ENCODE results near the gene MTG2. TPM values are rescaled to one million over a fixed set of nuclear protein-coding genes. Genes with fewer than 3 reads are reported as not detected.

MTG2 gene
- total RNA-seq, 2 experiments from 2014 or later = 33.6 to 37.3 TPM

DNA sequence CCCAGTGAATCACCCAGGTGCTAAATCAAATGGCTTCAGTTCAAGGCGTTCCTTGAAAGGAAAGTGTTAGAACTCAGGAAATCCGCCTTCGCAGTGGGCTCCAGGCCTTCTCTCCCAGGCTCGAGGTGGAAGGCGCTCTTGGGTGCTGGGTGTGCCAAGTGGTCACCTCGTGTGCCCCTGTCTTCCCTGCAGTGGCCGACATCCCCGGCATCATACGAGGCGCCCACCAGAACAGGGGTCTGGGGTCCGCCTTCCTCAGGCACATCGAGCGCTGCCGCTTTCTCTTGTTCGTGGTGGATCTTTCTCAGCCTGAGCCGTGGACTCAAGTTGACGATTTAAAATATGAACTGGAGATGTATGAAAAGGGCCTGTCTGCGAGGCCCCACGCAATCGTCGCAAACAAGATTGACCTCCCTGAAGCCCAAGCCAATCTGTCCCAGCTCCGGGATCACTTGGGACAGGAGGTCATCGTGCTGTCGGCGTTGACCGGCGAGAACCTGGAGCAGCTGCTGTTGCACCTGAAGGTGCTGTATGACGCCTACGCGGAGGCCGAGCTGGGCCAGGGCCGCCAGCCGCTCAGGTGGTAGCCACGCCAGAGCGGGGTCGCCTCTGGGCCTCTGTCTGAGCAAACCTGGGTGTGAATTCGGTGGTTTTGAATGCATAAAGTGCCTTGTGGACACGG lies 17.8 kb downstream of the MTG2 start:
- no peak overlapping the region for H3K27ac Mint-ChIP-seq
- DNase-seq = no peak
- no peaks in the 10 kb centered on the region for H3K9me3 Mint-ChIP-seq
- no peak overlapping the region for H3K4me3 Mint-ChIP-seq
- CTCF ChIA-PET = interaction anchor here (1.4 kb wide), 1 partner anchor 13 kb away, joined by 4 read pairs; no protein-coding TSS in a partner anchor
- peaks cover 25% of the 10 kb centered on the region for H3K36me3 Mint-ChIP-seq (ENCODE audit: low read depth)
- peaks cover 3% of the 10 kb centered on the region for H3K4me1 Mint-ChIP-seq
- POLR2A ChIA-PET = no interaction called here
- H3K27me3 Mint-ChIP-seq = no peaks in the 10 kb centered on the region

DNA sequence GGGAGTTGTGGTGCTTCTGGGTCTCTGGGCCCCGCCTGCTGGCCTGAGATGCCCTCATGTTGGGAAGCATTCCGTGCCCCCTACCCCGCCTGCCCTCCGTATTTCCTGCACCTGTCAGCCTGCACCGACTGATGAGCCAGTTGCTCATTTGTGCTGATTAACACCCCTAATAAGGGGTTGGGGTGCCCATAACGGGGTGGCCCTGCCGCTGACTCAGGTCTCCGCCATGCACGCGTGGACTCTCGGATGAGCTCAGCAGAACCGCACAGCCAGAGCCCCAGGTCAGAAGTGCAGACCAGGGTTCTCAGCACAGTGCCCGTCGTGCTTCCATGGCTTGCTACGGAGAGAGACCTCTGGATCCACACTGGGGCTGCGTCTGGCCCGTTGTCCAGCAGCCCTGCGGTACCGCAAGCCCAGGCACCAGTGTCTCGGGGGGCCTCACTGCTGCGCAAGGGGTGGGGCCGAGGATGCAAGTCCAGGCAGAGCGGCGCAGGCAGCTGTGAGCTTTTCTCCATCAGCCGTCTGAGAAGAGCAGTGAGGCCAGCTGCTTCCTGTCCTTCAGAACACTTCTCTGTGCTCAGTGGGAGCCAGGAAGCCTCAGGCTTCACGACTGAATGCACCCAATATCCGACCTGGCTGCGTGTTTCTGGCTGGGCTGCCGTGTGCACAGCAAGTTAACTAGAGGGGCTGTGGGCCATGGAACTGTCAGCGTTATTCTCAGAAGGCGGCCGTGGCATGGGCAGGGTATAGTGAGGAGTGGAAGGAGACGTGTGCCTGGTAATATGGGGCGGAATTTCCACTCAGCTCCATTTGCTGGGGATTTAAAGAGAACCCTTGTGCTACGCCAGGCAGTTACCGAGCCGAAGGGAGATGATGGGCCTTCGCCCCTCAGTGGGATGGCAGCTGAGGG lies 18.6 kb downstream of the MTG2 start:
- Mint-ChIP-seq H3K36me3 (ENCODE audit: low read depth) (peaks cover 24% of the 10 kb centered on the region), H3K9me3 (no peaks in the 10 kb centered on the region), H3K4me3 (no peak overlapping the region), H3K27ac (no peak overlapping the region), H3K4me1 (peaks cover 3% of the 10 kb centered on the region), H3K27me3 (no peaks in the 10 kb centered on the region)
- POLR2A ChIA-PET = no interaction called here
- CTCF ChIA-PET = interaction anchor here (0.6 kb wide), 1 partner anchor 12 kb away, joined by 3 read pairs; no protein-coding TSS in a partner anchor
- DNase-seq = no peak

DNA sequence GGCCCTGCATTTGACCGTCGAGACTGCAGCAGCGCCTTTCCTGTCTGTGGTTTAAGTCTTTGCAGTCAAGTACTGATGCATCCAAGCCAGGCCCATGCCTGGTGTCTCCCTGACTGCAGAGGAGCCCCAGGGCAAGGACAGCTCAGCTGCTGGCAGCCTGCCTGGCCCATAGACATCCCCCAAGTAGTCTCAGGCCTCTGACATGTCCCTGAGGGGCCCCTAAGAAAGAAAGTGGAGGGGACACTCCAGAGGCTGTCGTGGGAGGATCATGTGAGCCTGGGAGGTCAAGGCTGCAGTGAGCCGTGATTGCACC lies 19.2 kb downstream of the MTG2 start:
- DNase-seq = no peak
- no peak overlapping the region for H3K4me3 Mint-ChIP-seq
- H3K27me3 Mint-ChIP-seq = no peaks in the 10 kb centered on the region
- no peak overlapping the region for H3K27ac Mint-ChIP-seq
- peaks cover 24% of the 10 kb centered on the region for H3K36me3 Mint-ChIP-seq (ENCODE audit: low read depth)
- POLR2A ChIA-PET = no interaction called here
- H3K4me1 Mint-ChIP-seq = peaks cover 3% of the 10 kb centered on the region
- H3K9me3 Mint-ChIP-seq = no peaks in the 10 kb centered on the region
- CTCF ChIA-PET = no interaction called here

DNA sequence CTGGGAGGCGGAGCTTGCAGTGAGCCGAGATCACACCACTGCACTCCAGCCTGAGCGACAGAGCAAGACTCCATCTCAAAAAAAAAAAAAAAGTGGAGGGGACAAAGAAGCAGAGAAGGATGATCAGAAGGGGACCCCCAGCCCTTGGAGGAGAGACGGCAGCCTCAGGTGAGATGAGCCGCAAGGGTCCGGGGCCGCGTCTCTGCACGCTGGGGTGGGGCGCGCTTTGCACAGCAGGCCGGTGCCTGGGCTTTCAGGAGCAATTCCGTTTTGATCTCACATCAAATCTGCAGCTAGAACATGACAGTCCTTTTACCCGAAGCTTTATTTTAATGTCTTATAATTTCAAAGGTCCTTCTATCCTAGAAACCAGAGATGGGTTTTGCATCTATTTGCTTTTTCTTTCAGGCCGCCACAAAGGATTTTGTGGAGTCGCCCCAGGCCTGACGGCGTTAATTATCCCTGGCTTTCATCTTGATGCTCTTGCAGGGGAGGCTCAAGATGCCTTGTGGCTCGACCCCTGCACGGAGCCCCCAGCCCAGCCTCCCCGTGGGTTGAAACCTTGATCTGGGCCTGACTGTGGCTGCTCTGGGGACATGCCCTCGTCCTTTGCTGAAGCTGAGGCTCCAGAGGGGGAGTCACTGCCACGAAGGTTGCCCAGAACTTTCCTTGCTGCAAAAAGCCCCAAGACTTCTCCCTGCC lies 20.0 kb downstream of the MTG2 start:
- Mint-ChIP-seq H3K9me3 (no peaks in the 10 kb centered on the region), H3K4me1 (peaks cover 3% of the 10 kb centered on the region), H3K36me3 (ENCODE audit: low read depth) (peaks cover 24% of the 10 kb centered on the region), H3K27ac (no peak overlapping the region), H3K27me3 (no peaks in the 10 kb centered on the region), H3K4me3 (no peak overlapping the region)
- CTCF ChIA-PET = no interaction called here
- no peak for DNase-seq
- POLR2A ChIA-PET = no interaction called here

DNA sequence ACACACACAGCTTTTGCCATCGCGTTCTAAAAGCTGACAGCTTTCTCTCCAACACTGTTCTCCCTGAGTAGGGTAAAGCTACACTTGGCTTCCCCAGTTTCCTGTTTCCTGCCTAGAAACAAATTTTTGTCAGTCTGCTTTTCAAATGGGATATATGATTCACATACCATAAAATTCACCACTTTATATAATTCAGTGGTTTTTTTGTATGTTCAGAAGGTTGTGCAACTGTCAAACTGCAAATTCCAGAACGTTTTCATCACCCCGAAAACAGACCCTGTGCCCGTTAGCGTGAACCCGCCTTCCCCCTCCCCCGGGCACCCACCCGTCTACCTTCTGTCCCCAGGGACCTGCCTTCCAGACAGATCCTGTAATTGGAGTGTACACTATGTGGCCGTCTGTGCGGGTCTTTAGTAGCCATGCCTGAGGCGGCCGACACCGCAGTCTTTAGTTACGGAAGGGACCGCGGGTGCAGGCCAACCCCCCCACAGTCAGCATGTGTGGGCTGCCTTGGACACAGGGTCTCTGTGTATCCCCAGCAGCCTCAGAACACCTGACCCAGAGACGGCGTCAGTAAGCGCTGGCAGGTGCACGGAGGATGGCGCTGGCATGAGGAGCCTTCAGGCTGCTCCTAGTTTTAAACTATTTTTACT lies 20.7 kb downstream of the MTG2 start:
- no peaks in the 10 kb centered on the region for H3K27me3 Mint-ChIP-seq
- H3K27ac Mint-ChIP-seq = no peak overlapping the region
- H3K4me3 Mint-ChIP-seq = no peak overlapping the region
- ChIA-PET CTCF (no interaction called here), POLR2A (no interaction called here)
- peaks cover 3% of the 10 kb centered on the region for H3K4me1 Mint-ChIP-seq
- no peaks in the 10 kb centered on the region for H3K9me3 Mint-ChIP-seq
- peaks cover 23% of the 10 kb centered on the region for H3K36me3 Mint-ChIP-seq (ENCODE audit: low read depth)
- no peak for DNase-seq

DNA sequence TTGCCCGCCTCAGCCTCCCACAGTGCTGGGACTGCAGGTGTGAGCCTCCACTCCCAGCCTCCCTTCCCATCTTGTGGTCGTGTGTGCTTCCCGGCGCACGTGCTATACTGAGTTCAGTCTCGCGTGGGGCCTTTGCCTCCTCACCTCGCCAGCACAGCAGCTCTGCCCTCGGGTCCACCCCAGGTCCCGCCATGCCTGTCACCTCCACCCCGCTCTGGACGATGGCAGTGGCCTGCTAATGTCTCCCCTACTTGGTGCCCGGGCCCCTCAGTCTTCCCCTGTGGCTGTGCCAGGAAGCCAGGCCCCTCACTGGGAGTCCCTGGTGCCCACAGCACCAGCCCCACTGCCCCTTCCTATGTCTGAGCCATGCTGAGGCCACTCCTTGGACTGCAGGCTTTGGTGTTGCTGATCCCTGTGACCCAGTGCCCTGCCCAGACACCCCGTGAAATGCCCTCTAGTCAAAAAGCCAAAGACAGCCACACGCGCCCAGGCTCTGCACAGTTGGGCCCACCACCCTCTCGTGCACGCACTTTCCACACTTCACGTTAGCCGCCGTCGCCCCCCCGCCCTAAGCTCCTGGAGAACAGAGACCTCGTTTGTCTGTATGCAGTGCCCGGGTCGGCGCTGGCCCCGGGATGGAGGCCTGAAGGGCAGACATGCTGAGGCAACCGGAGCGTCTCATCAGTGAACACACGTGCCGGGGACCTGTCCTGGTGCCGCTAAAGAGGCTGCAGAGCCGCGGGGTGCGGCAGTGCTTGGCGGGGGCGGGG lies 23.0 kb downstream of the MTG2 start:
- POLR2A ChIA-PET = no interaction called here

DNA sequence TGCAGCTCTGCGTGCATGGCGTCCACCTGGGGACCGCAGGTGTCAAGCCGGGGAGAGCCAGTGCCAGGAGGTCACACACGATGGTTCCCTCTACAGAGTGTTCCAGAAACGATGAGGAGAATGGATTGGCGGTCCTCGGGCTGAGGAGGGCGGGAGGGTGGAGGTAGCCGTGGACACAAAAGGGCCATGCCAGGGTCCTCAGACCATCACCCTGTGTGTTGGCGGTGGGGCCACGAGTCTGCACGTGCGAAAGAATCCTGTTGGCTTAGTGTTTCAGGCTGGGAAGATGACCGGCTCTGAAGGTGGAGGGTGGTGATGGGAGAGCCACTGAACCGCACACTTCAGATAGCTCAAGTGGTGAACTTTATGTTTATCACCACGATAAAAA lies 23.6 kb downstream of the MTG2 start:
- no peak overlapping the region for H3K4me3 Mint-ChIP-seq
- H3K9me3 Mint-ChIP-seq = no peaks in the 10 kb centered on the region
- no peak overlapping the region for H3K27ac Mint-ChIP-seq
- no peak for DNase-seq
- peaks cover 5% of the 10 kb centered on the region for H3K36me3 Mint-ChIP-seq (ENCODE audit: low read depth)
- ChIA-PET POLR2A (no interaction called here), CTCF (no interaction called here)
- no peaks in the 10 kb centered on the region for H3K27me3 Mint-ChIP-seq
- H3K4me1 Mint-ChIP-seq = peaks cover 3% of the 10 kb centered on the region

More for the DNA sequence above, 23.0 kb downstream of the MTG2 start:
- DNase-seq = no peak
- Mint-ChIP-seq H3K27me3 (no peaks in the 10 kb centered on the region), H3K27ac (no peak overlapping the region), H3K4me1 (peaks cover 3% of the 10 kb centered on the region), H3K36me3 (ENCODE audit: low read depth) (peaks cover 5% of the 10 kb centered on the region), H3K4me3 (no peak overlapping the region), H3K9me3 (no peaks in the 10 kb centered on the region)
- CTCF ChIA-PET = no interaction called here

DNA sequence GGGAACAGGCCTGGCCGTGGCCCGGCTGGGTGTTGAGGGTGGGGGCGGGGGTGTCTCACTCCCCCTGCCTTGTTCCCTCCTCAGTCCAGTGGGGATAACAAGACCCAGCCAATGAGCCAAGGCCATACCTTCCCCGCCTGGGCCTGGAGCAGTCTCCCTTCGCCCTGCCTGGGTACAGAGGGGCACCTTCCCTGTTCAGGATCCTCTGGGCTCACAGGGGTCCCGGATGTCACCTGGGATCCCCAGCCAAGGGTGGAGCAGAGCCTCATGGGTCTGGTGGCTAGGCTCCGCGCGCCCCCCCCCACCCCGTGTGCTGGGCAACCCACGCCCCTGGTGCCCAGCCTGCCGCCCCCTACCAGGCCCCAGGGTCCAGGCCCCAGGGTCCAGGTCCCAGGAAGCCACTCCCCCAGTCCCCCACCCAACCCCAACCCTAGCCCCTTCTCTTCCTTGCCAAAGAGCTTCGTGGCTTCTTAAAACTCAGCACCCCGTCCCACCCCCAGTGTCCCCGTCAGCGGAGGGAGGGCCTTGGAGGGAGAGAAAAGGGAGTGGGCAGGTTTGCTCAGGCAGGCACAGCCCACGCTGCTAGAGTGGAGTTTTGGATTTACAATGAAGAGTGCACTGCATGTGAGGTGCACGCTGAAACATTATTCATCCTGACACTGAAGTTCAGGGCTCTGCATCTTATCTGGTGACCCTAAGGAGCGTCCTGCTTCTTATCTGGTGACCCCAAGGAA lies 25.4 kb downstream of the MTG2 start:
- Mint-ChIP-seq H3K27ac (no peak overlapping the region), H3K4me3 (no peak overlapping the region), H3K4me1 (peaks cover 1% of the 10 kb centered on the region), H3K27me3 (no peaks in the 10 kb centered on the region), H3K36me3 (ENCODE audit: low read depth) (no peaks in the 10 kb centered on the region), H3K9me3 (no peaks in the 10 kb centered on the region)
- DNase-seq = no peak
- ChIA-PET CTCF (no interaction called here), POLR2A (no interaction called here)

DNA sequence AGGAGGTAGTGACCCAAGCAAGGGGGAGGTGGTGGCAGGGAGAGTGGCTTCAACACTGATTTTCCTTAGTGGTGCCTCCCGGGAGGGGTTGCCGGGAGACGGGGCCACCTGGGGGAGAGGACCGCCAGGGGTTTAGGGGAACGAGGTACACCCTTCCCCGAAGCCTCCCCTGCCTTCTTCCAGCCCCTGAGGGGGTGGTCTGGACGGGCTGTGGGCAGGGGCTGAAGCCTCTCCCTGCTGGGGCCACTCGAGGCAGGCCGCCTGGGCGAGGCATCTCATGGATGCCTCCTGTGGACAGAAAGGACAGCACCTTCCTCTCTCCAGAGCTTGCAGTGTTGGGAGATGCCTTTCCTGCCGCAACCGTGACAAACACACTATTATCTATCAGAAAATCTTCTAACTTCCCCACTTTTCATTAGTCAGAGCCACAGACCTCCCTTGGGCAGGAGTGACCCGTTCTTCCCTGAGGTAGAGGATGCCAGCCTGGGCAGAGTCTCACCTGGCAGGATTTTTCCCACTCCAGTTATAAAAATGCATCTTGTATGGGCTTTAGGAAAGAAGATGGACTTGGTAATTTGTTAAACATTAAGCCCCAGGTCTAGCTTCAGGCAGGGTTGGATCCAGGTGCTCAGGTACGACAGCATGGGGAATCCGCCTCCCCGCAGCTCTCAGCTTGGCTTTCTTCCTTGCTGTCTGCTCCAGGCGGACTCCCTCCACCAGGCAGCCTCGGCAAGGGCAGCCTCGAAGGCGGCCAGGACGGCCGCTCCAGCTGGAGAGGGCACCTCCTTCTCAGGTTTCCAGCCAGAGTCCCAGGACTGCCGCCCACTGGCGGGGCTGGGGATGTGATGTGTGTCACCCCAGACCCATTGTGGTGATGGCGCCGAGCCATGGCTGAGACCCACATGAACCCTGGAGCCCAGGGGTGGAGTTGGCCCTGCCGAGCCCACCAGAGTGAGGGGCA lies 26.2 kb downstream of the MTG2 start:
- no peaks in the 10 kb centered on the region for H3K4me1 Mint-ChIP-seq
- H3K9me3 Mint-ChIP-seq = no peaks in the 10 kb centered on the region
- H3K27me3 Mint-ChIP-seq = no peaks in the 10 kb centered on the region
- ChIA-PET POLR2A (no interaction called here), CTCF (interaction anchor here (1.0 kb wide), 1 partner anchor 75 kb away, joined by 3 read pairs; no protein-coding TSS in a partner anchor)
- H3K4me3 Mint-ChIP-seq = no peak overlapping the region
- no peak for DNase-seq
- no peak overlapping the region for H3K27ac Mint-ChIP-seq
- no peaks in the 10 kb centered on the region for H3K36me3 Mint-ChIP-seq (ENCODE audit: low read depth)

DNA sequence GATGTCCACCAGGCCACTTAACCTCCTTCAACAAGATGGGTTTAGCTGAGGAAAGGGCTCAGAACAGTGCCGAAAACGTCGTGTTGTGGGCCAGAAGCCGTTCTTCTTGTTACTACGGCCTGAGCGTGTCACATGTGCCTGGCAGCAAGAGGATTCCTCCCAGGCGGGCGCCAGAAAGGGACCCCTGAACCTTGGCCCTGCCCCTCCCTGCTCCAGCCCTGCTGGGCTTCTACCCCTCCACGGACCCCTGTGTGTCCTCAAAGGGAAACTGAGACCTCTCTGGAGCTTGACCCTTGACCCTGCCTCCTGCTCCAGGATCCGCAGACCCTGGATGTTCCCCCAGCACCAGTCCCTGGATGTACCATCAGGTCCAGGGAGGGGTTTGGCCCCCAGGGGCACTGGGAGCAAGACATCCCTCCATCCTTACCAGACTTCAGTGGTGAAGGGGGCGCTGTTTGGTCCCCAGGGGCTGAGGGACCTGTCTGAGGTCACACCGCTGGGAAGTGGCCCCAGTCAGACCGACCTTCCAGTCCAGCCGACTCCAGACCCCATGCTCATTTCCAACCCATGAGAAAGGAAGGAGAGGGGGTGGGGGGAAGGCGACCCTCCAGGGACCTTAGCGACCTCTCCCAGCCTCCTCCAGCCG lies 27.1 kb downstream of the MTG2 start:
- no peaks in the 10 kb centered on the region for H3K27me3 Mint-ChIP-seq
- no peak overlapping the region for H3K27ac Mint-ChIP-seq
- H3K4me3 Mint-ChIP-seq = no peak overlapping the region
- CTCF ChIA-PET = interaction anchor here (1.0 kb wide), 1 partner anchor 76 kb away, joined by 3 read pairs; no protein-coding TSS in a partner anchor
- H3K4me1 Mint-ChIP-seq = no peaks in the 10 kb centered on the region
- POLR2A ChIA-PET = no interaction called here
- no peaks in the 10 kb centered on the region for H3K36me3 Mint-ChIP-seq (ENCODE audit: low read depth)
- H3K9me3 Mint-ChIP-seq = no peaks in the 10 kb centered on the region
- no peak for DNase-seq

DNA sequence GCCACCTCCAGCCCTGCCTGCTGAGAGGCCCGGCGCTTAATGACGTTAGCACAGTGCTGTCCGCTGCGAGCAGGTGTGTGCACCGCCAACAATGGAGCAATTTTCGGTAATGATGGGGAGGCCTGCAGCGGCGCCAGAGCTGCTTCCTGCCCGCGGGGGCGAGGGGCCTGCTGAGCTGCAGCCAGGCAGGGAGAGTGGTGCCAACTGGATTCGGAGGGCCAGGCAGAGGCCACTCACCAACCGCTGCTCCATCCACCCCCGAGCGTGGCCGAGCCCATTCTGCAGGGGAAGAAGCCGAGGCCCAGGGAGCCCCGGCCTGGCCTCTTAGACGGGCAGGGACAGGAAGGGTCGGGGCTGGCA lies 27.6 kb downstream of the MTG2 start:
- Mint-ChIP-seq H3K9me3 (no peaks in the 10 kb centered on the region), H3K4me3 (no peak overlapping the region), H3K27ac (no peak overlapping the region), H3K36me3 (ENCODE audit: low read depth) (no peaks in the 10 kb centered on the region), H3K4me1 (no peaks in the 10 kb centered on the region), H3K27me3 (no peaks in the 10 kb centered on the region)
- no peak for DNase-seq
- CTCF ChIA-PET = no interaction called here
- POLR2A ChIA-PET = no interaction called here

Data from activated CD4-positive, alpha-beta T cell treated with anti-CD3 and anti-CD28 coated beads, Interleukin-2, amount 10 ng/mL, durations not matched to agents 7 days and 5 days (primary cell).